GF-D8 (cell line): ENCODE data around the gene MON2.
"Not testable (repeated sequence)": the region's sequence is repeated elsewhere in the genome, so short reads cannot be mapped to it uniquely, and the experiment has no call there.

ENCODE experiments used
- DNase-seq: peaks from one replicate; lab custom pipeline; 2025; lab: John Stamatoyannopoulos, UW

The MON2 gene, protein sequence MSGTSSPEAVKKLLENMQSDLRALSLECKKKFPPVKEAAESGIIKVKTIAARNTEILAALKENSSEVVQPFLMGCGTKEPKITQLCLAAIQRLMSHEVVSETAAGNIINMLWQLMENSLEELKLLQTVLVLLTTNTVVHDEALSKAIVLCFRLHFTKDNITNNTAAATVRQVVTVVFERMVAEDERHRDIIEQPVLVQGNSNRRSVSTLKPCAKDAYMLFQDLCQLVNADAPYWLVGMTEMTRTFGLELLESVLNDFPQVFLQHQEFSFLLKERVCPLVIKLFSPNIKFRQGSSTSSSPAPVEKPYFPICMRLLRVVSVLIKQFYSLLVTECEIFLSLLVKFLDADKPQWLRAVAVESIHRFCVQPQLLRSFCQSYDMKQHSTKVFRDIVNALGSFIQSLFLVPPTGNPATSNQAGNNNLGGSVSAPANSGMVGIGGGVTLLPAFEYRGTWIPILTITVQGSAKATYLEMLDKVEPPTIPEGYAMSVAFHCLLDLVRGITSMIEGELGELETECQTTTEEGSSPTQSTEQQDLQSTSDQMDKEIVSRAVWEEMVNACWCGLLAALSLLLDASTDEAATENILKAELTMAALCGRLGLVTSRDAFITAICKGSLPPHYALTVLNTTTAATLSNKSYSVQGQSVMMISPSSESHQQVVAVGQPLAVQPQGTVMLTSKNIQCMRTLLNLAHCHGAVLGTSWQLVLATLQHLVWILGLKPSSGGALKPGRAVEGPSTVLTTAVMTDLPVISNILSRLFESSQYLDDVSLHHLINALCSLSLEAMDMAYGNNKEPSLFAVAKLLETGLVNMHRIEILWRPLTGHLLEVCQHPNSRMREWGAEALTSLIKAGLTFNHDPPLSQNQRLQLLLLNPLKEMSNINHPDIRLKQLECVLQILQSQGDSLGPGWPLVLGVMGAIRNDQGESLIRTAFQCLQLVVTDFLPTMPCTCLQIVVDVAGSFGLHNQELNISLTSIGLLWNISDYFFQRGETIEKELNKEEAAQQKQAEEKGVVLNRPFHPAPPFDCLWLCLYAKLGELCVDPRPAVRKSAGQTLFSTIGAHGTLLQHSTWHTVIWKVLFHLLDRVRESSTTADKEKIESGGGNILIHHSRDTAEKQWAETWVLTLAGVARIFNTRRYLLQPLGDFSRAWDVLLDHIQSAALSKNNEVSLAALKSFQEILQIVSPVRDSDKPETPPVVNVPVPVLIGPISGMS (N-terminal part only)

DNA sequence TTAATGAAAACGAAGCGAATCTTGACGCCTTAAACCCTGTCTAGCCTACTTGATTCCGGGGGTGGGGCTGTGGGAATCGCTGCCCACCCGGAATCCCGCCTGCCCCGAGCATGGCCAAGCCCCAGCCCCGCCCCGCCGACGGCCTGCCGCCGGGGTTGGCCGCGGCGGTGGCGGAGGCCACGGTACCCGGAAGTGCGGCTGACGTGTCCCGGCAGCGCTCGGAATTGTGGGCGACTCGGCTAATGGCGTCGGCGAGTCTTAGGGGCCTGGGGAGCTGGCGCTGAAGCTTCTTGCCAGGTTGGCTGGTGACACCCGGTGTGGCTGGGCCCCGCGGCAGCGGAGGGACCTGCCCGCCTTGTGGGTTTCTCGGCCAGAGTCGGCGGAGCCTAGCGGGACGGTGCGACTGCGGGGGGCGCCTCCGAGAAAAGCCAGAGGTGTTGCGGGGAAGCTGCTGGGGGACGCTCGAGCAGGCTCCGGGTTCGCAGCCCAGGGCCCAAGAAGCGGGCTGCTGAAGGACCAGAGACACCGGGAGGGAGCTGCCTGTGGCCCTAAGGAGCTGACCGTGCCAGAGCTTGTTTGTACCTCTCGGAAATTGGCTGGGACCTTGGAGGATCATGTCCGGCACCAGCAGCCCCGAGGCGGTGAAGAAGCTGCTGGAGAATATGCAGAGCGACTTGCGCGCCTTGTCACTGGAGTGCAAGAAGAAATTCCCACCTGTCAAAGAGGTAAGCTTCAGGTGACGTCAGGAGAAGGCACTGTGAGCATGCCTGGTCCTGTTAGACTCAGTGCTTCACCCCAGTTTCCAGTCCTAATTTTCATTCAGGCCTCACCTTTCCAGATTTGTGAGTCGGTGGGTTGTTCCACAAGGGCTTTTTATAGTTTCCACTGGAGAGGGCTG is at the start of gene MON2:
Gene MON2, plus strand, starts transcription at position 233 of the 898 bp plus-strand sequence. Its CDS starts 382 bp downstream, at position 615.
- DNase-seq = peak; percentile 46

- DNase-seq = peak; percentile 13
Observed at GRCh38 chr12:62426089-62426488, 40.5 kb upstream of the MON2 start.

DNA sequence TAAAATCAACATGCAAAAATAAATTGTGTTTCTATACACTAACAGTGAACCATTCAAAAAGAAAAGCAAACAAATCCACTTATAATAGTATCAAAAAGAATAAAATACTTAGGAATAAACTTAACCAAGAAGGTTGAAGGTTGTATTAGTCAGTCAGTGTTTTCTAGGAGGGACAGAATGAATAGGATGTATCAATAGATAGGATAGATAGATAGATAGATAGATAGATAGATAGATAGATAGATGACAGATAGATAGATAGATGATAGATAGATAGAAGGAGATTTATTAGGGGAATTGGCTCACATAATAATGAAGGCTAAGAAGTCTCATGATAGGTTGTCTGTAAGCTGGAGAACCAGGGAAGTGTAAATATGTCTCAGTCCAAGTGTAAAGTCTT is 37.2 kb upstream of the MON2 start:
- no peak for DNase-seq

DNA sequence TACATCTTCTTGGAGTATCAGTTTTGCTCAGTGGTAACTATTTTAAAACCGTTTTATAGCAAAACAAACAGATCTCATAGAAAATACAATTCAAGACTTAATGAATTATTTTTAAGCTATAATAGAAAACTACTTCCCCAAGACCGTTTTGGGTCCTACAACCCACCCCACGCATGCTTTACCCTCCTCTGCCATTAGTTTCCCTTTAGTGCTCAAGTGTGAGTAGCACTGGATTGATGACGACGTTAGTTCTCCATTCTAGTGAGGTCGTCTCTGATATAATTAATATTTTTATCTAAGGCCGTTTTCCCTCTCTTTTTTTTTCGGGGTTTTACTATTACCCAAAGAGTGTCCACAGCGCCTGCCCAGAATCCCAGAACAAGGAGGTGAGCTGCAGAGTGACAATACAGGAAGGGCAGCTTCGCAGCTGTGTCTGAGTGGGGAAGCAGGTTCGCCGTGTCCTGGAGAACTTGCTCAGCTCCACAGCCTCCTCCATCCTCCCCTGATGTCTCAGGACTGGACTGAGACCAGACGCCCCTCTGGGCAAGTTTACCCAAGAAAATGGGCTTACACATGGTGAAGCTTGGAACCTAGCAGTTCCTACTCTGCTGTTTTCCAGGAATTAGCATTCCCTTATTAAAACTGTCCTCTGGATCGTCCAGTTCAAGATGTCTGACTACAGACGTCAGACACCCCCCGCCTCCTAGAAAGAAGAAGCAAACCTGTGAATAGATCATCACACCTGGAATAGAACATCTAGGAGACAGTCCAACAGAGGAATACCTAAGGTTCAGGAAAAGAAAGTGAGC is 31.9 kb upstream of the MON2 start:
- DNase-seq = no peak

DNA sequence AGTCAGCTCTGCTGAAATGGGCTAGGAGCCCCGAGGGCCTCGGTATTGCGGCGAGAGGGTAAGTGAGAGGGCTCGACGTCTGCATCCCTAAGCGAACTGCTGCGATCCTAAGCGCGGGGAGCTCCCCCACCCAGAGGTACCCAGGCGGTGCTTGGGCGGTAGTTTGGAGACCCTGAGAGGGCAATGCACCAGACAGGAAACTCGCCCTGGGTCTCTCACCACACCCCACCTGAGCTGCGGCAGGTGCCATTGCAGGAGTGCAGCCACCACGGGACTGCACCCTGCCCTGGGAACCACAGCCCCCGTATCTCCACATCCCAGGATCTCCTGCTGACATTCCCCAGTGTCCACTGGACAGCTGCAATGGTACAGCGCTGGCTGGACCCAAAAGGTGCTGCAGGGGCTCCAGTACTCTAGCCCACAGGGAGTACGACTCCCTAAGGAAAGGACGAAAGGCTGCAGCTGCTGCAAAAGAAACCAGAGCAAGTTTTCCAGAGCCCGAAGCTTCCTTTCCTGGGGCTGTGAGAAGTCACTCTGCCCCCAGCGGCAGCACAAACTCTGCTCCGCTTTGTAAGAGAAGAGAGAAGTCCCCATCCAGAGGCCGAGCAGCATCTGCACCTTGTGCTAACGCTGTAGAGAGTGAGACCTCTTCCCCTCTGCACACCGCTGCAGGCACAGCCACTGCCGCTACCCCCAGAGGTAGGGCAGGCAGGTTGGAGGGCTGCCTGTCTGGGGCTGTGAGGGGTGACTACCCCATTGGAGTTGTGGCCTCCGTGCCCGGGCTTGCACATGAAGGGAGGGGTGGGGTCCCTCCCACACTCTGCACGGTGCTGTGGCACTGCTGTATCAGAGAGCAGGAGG is 31.1 kb upstream of the MON2 start:
- peak; percentile 39 for DNase-seq

- no peak for DNase-seq
Observed at GRCh38 chr12:62436164-62436503, 30.5 kb upstream of the MON2 start.

DNA sequence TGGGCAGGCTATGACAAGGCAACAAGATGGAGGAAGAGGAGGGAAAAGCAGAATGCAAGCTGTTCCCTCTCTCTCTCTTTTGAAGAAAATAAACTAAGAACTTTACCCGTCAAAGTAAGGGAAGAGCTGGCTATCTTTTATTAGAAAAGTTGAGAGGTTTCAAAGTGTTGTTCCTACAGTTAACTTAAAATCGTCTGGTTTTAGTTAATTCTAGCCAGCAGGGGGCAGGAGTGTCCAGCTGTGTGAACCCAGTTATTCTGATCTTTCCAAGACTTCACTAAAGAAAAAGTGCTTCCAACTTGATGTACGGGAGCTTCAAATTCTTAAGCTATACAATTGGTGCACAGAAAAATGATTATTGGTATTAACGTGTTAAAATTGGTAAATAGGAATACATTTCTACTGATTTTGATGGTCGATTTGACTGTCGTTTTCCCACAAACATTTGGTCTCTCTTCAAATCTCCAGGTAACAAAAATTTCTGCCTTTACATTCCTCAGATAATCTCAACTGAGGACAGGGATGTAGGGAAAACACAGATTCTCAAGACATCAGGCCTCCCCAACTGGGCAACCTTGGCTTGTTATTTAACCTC is 28.4 kb upstream of the MON2 start:
- DNase-seq = peak; percentile 8

DNA sequence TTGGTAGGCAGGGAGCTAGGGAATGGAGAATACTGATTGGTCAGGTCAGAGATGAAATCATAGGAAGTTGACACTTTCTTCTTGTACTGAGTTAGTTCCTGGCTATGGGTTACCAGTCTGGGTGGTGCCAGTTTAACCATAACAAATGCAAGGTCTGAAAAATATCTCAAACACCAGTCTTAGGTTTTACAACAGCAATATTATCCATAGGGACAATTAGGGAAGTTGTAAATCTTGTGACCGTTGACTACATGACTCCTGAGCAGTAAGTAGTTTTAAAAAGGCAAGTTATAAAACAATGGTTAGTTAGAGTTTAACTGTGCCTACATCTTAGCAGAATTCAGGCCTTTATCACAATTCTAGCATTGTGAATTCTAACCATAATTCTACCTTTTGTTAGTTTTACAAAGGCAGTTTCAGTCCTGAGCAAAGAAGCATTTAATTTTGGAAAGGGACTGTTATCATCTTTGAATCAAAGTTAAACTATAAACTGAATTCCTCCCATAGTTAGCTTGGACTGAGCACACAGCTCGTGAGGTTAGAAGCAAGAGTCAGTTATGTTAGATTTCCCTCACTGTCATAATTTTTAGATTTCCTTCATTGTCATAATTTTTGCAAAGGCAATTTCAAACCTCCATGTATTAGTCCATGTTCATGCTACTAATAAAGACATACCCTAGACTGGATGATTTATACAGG is 19.7 kb upstream of the MON2 start:
- no peak for DNase-seq

DNA sequence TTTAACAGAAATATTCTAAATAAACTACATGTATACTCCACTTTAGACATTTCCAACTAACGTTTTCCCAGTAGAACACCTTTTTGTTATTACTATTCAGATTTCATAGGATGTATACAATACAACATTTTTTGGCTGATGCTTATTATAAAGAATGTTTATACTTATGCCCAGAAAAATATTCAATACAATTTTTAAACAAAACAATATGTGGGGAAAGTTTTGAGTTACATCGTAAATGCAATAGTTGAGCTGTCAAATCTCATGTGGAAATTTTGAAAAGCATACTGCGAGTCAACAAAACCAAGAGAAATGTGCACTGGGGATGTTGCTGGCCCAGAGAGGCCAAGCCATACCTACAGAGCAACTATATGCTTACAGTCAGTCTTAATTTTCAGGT is 18.2 kb upstream of the MON2 start:
- no peak for DNase-seq

GRCh38 chr12:62455429-62455828 is 11.2 kb upstream of the MON2 start:
- not testable (repeated sequence) for DNase-seq

- no peak for DNase-seq
Observed at GRCh38 chr12:62458626-62459025, 8.0 kb upstream of the MON2 start.

- DNase-seq = no peak
Observed at GRCh38 chr12:62459976-62460375, 6.7 kb upstream of the MON2 start.

GRCh38 chr12:62461171-62461837 is 5.3 kb upstream of the MON2 start:
- DNase-seq = not testable (repeated sequence)

- not testable (repeated sequence) for DNase-seq
Observed at GRCh38 chr12:62463252-62463651, 3.4 kb upstream of the MON2 start.

GRCh38 chr12:62466018-62466593 is 520 bp upstream of the MON2 start:
- DNase-seq = peak; percentile 40

DNA sequence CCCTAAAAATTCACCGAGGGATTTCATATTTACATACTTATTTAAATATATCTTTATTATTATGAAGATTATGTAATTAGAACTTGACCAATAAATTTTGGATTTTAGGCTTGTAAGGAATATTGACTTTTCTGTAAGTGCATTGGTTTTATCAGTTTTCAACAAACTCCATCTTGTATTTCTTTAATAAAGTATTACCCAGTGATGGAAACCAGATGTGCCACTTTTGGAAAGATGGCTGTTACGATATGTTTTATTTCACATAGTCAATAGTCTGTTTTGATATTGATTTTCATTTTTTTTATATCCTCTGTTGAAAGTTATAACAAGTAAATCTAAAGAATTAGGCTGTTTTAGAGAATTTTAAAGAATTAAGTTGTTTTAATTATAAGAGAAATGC is 1.8 kb downstream of the MON2 start:
- no peak for DNase-seq

DNA sequence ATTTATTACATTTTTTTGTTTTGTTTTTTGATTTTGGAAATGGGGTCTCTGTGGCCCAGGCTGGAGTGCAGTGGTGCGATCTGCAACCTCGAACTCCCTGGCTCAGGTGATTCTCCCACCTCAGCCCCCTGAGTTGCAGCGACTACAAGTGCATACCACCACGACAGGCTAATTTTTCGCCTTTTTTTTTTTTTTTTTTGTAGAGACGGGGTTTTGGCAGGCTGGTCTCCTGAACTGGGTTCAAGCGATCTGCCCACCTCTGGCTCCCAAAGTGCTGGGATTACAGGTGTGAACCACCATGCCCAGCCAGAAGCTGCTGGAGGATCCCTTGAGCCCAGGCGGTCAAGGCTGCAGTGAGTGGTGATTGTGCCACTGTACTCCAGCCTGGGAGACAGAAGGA is 2.3 kb downstream of the MON2 start:
- DNase-seq = no peak

GRCh38 chr12:62469704-62470103 is 3.1 kb downstream of the MON2 start:
- no peak for DNase-seq
